CD4-positive, alpha-beta T cell treated with Interleukin-15 for 1 hour (primary cell): ENCODE measurements around the gene RAI14.

ENCODE experiments used
- DNase-seq: peaks from one replicate; pipeline ENCODE4 v3.0.0-alpha.2; 2020

The RAI14 gene

DNA sequence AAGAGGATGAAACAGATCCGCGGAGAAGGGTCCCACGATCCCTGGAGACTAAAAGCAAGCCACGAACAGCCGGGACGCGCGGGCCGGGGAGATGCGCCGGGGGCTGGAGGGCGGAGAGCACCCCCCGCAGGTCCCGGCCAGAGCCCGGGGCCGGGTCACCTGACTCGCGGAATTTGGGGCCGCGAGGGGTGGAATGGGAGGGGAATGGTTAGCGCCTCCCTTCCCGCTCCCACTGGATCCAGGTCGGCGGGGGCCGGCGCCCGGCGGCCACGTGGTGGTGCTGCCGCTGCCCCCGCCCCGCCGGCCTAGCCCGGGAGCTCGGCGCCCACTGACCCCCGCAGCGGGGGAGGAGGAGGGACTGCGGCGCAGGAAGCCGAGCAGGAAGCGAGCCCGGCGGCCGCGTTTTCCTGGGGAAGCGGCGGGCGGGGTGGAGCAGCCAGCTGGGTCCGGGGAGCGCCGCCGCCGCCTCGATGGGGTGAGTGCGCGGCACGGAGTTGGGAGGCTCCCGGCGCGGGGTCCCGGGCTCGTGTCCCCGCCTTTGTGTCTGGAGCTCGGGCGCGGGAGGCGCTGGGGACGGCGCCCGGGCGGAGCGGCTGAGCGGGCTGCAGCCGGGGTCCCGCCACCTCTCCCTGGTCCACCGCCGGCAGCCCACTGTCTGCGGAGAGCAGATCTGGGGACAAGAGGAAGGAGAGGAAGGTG, at the start of gene RAI14:
TSS of gene RAI14 (plus strand) at position 328 of the 699 bp plus-strand sequence. CDS start 30,592 bp downstream, outside the sequence.
- DNase-seq, result no peak

GRCh38 chr5:34608368-34608767, 47.8 kb upstream of the RAI14 start:
- no peak for DNase-seq

DNA sequence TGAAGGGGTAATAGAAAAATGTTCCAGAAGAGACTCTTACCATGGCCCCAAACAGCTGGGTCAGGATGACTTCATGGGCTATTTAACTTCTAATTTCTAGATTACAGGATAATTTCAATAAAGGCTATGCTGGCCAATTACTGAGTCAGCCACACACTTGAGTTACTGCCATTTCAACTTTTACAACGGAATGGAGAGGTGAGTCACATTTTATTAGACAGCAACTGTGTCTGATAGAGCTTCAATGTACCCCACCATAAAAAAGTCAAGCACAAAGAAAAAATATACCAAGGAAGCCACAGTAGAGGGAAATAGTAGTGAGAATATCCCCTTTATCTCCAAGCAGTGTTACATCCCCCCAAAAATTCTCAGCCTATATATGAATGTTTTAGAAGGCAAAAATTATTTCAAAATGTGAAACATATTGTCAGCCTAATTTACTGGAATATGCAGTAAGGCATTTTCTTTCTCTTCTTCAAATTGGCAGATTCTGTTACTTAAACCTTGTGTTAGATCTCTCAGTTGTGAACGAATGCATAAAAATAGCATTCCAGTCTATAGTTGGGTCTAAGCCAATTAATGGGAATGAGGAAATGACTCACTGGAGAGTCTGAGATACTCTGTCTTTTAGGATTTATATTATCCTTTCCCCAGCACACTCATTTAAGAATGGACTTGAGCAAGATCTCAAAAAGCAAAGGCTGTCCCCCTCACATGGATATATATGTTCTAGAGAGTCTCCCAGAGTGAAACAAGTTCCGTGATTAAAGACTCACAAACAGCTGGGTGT, 47.1 kb upstream of the RAI14 start:
- DNase-seq, result no peak

- no peak for DNase-seq
Measured at GRCh38 chr5:34609951-34610441, 46.1 kb upstream of the RAI14 start.

DNA sequence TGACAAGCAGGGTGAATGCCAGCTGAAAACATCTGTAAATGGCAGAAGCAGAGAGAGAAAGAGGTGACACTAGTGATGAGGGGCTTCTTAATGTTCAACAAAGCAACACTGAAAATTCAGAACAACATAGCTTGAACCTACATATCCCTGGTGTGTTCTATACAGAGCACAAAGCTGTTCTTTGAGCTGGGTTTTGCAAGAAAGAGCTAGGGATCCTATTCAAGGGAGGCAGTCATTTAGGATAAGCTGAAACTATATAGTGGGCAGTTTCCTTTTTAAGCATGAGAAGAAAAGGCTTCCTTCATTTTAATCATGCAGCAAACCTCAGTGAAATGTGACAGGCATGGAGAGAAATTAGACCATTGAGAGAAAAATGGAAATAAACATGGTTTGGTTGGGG, 45.6 kb upstream of the RAI14 start:
- no peak for DNase-seq

- DNase-seq, result no peak
Measured at GRCh38 chr5:34611464-34612415, 44.4 kb upstream of the RAI14 start.

- DNase-seq, result no peak
Measured at GRCh38 chr5:34616651-34617050, 39.5 kb upstream of the RAI14 start.

DNA sequence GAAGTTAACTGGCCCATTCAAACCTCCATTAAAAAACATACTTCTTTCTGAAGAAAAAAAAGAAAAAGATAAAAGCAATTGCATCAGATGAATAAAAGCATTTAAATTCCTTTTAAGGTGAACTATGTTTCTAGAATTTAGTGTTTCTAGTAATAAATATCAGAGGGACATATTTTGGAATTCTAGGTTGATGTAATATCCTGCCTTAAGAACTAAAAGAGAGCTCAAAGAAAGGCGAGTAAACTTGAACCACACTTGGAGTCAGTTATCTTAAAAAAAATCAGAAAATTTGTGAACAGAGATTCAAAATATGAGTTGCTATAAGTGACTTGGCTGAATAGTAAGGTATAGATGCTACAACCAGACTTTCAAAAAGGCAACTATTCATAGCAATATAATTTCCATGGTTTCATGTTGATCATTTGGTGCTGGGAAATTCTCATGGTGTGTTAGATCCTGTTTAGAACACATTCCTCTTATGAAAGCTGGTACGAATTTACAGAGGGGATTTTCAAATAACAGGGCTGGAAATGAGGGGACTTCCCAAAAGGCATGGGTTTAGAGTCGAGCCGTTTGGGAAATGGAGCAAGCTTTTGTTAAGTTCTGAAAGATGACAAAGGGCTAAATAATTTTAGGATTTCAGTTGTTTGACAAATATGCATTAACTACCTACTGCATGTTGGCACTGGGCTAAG, 37.6 kb upstream of the RAI14 start:
- no peak for DNase-seq

DNA sequence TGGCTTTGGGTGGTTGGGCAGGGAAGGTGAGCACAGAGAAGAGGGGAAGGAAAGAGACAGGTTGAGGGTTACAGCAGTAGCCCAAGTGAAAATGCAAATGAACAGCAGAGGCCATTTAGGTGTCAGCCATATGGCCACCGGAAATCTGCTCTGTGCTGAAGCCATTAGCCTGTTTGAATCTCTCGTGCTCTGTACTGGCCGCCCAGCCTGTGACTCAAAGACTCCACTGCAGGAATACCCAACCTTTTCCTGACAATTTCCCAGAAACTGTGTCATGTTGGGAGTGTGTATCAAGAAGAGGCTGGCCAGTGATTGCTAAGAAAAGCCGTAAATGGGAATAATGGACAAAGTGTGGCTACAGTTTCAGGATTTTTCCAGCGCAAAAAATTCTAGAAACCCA, 35.9 kb upstream of the RAI14 start:
- no peak for DNase-seq

DNA sequence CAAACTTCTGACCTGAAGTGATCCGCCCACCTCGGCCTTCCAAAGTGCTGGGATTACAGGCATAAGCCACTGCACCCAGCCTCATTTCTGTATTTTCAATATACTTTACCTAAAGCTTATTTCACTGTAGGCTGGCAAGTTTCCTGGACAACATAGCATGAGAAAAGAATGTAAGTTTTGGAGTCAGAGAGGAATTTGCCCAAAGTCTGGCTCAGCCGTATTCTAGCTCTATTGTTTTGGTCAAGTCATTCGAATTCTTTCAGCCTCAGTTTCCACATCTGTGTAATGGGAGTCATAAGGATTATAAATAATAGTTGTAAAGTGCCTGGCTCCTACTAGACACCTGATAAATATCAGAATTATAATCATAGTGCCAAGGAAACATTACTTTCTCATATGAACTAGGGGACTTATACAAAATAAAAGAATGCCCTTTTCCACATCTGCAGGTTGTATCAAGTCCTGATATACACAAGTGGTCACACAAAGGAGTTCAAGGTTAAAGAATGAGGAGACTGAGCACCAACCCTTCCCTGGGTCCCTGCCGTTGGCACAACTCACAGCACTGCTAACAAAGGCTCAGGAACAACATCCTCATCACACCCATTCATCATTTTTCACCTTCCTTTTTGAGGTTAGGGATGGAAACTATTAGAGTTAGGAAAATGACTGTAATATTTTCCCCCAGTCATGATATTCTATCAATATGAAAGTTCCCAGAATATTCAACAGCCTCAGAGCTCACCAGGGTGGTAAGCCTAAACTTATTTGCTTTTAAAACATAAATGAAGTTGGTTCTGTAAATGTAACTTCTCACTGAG, 34.6 kb upstream of the RAI14 start:
- DNase-seq, result no peak

- no peak for DNase-seq
Measured at GRCh38 chr5:34622098-34622400, 34.1 kb upstream of the RAI14 start.

- DNase-seq, result no peak
Measured at GRCh38 chr5:34624691-34625090, 31.4 kb upstream of the RAI14 start.

GRCh38 chr5:34625246-34625645, 30.9 kb upstream of the RAI14 start:
- DNase-seq, result no peak

DNA sequence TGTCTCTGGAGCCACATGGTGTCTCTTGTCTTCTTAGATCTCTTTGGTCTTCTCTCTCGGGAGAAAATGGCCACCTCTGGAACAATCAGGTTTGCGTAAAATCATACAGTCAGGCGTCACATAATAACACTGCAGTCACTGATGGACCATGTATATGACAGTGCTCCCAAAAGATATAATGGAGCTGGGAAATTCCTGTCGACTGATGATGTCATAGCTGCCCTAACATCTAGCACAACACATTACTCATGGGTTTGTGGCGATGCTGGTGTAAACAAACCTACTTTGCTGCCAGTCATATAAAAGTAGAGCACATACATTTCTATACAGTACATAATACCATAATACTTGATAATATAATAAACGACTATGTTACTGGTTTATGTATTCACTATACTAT, 30.1 kb upstream of the RAI14 start:
- no peak for DNase-seq

DNA sequence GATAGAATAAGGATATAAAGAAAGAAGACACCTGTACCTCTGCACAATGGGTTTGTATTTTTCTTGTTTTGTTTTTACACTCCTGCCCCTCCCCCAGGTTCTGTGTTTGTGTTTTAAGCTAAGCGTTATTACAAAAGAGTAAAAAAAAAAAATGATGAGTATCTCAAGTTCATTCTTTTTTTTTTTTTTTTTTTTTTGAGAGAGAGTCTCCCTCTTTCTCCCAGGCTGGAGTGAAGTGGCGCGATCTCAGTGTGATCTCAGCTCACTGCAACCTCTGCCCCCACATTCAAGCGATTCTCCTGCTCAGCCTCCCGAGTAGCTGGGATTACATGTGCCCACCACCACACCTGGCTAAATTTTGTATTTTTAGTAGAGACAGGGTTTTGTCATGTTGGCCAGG, 29.4 kb upstream of the RAI14 start:
- DNase-seq, result no peak

GRCh38 chr5:34627794-34628193, 28.3 kb upstream of the RAI14 start:
- no peak for DNase-seq

DNA sequence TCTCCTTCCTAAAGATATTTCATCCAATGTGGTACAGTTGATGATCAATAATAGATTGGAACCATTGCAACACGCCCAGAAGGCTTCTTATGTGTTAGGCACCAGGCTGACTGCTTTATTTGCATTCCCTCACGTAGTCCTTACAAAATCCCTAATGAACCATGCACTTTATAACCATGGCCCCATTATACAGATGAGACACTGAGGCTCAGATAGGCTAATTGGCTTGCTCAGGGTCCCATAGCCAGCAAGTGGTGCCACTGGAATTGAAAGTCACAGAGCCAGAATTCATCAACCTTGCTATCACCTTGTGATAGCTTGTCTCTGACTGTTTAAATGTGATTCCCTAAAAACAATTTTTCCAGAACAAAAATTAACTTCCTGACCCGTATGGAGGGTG, 27.8 kb upstream of the RAI14 start:
- no peak for DNase-seq

DNA sequence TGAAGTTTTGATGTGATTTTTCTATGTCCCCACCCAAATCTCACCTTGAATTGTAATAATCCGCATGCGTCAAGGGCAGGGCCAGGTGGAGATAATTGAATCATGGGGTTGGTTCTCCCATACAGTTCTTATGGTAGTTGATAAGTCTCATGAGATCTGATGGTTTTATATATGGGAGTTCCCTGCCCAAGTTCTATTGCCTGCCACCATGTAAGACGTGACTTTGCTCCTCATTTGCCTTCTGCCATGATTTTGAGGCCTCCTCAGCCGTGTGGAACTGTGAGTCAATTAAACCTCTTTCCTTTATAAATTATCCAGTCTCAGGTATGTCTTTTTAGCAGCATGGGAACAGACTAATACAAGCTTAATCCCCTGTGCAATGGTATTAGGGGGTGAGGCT, 25.5 kb upstream of the RAI14 start:
- no peak for DNase-seq

- no peak for DNase-seq
Measured at GRCh38 chr5:34632807-34633422, 23.2 kb upstream of the RAI14 start.

DNA sequence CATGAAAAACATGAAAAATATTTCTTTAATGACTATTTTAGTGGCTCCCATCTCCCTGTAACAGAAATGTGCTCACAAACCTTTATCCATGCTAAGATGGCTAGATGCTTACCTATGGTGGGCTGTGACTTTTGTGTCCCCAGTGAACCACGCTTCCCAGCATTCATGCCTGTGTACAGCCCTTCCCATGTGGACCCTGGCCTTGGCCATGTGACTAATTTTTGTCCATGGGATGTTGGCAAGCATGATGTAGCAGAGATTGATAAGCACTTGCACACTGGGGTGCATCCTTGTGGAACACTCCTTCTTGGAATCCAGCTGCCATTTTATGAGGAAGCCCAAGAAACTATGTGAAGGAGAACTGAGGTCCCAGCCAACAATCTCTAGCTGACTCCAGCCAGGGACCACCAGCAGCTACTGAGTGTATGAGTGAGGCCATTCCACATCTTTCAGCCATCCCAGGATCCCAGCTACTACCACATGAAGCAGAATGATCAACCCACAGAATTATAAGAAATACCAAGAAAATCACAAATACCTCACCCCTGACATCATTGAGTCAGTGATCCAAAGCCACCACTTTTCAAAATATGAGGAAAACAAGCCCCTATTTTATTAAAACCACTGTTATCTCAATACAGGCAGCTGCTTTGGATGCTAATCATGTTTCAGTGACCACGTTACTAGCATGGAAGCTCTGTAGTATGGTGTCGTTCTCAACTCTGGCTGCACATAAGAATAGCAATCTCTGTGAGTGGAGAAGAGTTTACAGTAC, 16.1 kb upstream of the RAI14 start:
- DNase-seq, result no peak
